Measurements from ENCODE around the gene PUS7.
"Not testable (repeated sequence)": the region's sequence is repeated elsewhere in the genome, so short reads cannot be mapped to it uniquely, and the experiment has no call there.

The PUS7 gene

DNA sequence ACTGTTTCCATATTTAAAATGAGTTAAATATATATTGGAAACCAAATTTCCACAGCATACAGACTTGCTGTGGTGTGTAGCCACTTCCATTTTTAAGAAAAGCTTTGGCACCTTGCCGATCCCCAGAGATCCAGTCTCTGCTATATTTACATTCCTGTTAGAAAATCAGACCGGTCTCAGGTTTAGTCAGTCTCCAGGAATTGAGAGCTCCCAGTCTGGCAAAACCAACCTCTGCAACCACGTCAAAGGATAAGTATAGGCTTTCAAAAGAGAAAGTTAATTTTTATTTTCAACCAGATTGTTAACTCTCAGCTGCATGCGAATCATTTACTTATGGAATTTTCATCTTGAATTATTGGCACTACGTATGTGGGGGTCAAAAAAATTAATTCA lies 28.2 kb downstream of the PUS7 start:
- DNase-seq = no peak

DNA sequence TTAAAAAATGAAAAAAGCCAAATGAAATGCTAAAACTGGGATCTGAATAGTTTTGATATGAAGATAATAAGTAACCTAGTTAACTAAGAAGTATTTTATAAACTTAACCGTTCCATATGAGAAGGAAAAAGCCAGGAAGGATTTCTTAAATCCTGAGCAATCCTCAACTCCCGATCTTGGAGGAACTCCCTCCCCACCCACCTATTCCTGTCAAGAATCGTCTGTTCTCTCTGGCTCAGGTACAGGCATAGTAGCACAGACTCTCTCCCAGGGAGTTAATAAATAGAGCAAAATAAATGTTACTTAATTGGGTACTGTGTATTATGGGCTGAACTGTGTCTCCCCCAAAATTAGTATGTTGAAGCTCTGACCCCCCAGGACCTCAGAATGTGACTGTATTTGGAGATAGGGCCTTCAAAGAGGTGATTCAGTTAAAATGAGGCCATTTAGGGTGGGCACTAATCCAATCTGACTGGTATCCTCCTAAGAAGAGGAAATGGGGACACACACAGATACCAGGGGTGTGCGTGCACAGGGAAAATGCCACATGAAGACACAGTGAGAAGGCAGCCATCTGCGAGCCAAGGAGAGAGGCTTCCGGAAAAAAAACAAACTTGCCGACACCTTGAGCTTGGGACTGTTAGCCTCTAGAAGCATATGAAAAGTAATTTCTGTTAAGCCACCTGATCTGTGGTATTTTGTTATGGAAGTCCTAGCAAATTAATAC lies 28.7 kb downstream of the PUS7 start:
- DNase-seq = no peak

DNA sequence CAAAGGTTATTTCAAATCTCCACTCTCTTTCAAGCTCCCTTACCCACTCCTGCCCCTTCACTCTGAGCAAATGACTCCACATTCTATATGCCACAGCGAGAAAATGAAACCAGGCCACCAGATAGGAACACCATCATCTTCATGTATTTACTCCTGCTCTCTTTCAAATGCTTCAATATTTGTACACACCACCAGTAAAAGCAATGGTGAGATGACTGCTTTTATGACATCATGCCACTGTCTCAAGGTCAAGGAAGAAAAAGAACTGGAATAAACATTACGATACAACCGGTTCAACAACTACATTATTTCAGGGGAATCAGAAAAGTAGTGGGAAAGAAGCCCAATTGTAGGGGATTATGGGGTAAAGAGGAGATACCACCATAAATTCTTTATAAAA lies 32.7 kb downstream of the PUS7 start:
- no peak for DNase-seq

DNA sequence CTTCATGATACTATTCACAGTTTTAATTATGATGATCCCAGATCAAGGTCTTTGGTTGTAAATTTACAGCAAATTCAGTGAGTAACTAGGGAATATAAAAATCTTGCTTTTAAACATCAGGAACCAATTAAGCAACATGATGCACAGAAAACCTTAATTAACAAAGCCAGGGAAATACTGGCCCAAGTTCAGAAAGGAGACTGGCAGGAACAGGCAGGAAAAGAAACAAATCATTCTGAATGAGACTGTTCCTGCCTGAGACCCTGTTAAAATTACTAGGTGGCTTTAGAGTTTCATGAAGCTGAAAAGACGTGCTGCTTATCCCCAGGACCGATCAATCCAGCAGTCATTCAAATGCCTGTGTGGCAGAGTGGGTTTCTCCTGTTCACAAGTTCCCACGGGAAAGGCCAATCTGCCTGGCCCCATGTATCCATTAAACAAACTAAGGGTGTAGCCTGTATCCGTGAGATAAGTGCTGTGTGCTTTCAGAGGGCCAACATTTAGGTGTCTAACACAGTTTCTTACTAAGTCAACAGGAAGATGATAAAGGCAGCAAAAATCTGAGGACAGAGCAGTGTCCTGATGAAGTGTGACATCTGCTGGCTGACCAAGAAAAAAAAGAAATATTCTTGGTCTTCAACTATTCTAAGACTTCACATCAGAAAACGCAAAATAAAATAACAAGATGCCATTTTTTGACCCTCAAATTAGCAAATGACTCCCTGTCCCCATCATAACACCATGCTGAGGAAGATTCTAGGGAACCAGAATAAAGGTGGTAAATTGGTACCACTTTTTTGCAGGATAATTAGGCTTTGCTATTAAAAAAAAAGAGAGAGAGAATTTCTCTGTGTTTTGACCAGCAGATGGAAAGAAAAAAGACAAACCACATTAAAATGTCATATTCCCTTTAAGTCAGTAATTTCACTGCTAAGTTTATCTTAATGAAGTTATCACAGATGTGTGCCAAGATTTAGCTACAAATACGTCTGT lies 34.2 kb downstream of the PUS7 start:
- DNase-seq = peak in 1 of 3 experiments; percentile 13

DNA sequence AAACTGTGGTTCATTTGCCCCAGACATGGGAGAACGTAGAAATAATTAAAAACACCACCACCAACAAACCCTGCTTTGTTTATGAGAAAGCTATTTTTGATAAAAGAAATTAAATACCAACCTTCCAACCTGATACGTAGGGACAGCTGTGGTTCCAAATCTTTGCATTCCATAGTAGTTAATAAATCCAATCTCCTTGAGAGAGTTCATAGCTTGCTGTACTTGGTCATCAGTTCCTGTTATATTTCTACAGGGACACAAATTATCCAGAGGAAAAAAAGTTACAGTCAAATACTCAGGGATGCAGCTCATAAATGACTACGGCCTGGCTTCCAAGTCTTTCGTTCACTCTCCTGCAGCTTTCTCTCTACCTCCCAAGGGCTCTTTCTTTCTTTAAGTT lies 41.1 kb downstream of the PUS7 start:
- DNase-seq = no peak

DNA sequence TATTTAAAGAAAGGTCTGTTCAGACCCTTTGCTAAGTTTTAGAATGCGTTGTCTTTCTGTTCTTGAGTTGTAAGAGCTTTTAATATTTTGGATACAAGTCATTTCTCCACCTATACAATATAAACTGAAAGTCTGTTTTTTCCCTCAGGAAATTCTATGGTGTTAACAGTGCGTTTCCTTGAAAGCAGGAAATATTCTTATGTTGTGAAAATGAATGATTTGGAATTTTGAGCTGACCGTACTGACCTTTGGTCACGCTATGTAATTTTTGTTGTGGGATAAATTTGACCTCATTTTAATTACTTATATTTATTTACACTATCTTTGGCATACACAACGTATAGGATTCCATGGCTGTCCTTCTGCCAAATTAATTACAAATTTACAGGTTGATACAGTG lies 43.5 kb downstream of the PUS7 start:
- no peak for DNase-seq

DNA sequence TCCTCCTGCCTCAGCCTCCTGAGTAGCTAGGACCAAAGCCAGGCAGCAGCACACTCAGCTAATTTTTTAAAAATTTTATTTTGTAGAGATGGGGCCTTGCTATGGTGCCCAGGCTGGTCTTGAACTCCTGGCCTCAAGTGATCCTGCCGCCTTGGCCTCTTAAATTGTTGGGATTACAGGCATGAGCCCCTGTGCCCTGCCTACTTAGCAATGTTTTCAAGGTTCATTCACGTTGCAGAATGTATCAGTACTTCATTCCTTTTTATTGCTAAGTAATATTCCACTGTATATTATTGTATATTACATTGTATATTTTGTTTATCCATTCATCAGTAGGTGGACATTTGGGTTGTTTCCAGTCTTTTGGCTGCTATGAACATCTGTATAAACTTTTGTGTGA lies 44.2 kb downstream of the PUS7 start:
- DNase-seq = no peak

DNA sequence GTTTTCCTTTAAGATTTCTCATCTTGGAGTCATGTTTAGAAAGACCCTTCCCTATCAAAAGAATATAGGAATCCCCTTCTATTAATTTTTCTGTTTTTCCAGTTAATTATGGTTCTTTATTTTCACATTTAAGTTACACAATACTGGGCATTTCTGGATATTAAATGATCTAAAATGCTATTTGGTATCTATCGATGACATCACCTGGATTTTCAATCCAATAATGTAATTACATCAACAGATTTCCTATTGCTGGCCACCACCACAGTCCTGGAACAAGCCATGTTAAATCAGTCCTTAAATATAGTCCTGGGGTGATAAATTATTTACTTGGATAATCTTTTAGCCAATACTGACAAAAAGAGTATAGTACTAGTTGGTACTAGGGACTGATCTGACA lies 48.0 kb downstream of the PUS7 start:
- no peak for DNase-seq

DNA sequence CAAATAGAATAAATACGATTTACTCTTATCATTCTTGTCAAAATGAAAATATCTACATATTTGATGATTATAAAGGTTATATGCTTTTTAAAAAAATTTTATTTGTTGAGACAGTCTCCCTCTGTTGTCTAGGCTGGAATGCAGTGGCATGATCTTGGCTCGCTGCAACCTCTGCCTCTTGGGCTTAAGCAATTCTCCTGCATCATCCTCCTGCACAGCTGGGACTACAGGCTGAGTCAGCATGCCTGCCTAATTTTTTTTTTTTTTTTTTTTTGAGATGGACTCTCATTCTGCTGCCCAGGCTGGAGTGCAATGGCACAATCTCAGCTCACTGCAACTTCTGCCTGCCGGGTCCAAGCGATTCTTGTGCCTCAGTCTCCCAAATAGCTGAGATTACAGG lies 48.9 kb downstream of the PUS7 start:
- DNase-seq = no peak

DNA sequence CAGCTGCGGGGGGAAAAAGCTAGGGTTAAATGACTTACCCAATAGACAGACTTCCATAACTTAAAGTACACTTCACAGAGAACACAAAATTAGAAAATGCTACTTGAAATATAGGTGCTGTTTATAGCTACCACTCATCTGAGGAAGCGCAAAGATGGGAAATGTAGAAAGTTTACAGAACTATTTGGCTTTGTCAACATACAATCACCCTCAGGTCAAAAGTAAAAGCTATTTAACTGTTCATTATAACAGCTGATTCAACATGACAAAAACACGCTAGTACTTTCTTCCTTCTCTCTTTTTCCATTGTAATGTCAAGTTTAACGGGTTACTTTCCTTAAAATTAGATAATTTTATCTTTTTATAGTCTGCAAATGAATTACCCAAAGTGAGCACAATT lies 51.2 kb downstream of the PUS7 start:
- no peak for DNase-seq

DNA sequence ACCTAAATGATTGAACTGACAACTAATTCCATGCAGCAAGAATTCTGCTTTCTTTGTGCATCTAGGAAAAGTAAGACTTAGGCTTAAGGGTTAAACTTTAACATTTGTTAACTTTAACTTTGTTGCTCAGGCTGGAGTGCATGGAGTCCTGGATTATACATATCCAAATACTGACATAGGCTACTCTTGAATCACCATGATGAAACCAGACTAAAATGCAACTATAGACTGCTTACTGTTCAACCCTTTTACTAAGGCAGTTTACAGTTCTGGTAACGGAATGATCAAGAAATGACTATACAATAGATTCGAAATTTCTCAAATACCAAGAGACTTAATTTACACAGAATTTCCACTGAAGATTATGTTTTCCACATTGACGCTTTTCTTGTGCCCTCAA lies 52.0 kb downstream of the PUS7 start:
- no peak for DNase-seq

DNA sequence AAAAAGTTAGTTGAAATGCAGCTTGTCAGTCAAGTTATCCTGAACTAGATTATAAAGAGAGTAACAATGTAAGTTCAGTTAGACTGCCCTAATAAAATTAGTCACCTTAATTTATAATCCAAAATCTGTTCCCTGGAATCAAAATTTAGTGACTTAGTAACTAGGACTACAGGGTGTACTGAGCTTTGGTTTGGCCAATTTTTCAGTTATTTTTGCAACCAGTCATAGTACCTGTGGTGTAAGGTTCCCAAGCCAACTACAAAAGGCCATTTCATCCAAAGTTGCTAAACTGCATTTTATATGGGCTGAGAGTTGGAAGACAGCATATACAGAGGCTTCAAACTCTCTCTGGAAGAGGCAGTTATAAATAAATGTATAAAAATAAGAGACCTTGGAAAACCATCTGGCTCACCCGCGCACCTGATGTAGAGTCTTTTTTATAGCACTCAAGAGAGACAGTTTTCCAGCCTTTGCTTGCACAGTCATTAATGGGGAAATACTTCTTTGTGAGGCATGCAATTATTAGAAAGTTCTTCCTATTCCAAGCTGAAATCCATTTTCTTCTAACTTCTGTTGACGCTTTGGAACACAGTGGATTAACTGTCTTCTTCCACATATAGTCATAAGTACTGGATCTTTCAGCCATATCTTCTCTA lies 59.2 kb downstream of the PUS7 start:
- no peak for DNase-seq

DNA sequence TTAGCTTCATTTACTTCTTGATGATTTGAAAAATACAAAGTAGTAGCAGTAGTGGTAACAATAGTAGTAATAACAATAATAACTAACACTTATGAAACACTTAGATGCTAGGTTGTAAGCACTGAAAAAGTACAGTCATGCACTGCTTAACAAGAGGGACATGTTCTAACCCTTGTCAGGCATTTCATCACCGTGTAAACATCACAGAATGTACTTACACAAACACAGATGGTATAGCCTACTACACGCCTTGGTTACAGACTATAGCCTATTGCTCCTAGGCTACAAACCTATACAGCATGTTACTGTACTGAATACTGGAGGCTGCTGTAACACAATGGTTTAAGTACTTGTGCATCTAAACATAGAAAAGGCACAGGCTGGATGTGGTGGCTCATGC lies 60.6 kb downstream of the PUS7 start:
- no peak for DNase-seq

DNA sequence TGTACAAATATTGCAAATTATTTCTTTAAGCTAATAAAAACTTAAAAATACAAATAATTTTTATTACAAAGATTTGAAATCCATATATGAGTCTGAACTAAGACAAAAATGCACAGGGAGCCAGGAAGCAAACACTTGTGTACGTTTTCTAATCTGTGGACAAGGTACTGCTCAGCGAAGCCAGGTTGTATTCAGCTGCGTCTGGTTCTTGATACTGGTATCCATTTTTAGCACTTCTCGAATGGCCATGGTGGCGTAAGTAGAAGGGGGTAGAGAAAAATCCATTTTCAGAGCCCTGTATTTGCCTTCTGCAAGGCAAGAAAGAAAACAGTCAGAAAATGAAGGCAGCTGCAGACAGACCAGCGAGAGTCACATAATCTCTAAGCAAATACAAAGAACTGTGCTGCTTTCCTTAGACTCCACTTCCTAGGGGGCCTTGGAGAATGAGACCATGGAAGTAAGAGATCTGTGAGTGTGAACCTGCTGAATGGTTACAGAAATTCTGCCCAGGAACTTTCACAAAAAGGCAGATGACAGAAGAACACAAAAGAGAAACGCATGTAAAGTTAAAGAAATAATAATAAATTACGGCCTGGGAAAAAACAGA lies 64.3 kb downstream of the PUS7 start:
- DNase-seq = no peak

DNA sequence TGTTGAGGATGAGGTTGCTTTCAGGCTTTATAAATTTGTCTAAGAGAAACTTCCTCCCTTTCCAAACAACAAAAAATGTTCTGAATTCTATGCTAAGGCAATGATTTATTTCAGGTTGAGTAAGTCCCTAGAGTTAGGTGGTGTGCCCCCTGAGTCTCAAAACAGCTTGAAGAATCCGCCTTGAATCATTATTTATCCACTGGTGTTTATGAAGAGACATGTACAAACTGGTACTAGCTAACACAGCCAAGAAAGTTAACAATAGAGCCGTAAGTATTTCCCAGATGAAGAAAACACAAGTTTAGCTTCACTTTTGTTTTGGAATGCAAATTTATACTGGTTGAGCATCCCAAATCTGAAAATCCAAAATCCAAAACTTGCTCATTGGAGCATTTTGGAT lies 67.2 kb downstream of the PUS7 start:
- no peak for DNase-seq

DNA sequence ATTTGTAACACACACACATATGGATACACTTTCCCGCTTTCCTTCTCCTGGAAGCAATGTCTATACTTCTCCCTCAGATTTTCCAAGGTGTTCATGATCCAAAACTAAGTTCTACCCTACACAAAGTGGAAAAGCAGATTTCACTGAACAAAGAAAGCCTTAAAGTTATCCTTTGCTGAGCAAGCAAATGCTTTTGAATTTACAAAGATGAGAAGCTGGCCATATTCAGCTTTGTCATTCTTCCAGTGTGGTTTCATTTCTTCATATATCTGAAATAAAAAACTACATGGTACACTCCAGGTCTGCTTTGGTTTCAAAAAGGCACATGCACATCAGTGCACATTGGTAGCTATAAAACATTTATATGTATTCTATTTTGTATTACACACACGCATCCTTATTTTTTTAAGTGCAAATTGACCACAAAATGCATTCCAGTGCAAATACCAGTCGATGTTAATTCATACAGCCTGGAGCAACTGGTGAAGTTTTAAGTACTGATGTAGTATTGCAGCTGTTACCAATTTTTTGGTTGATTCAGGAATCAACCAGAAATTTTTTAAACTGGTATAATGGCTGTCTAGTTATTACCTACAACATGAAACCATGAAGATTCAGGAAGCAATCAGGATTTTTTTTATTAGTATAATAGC lies 67.8 kb downstream of the PUS7 start:
- no peak for DNase-seq

DNA sequence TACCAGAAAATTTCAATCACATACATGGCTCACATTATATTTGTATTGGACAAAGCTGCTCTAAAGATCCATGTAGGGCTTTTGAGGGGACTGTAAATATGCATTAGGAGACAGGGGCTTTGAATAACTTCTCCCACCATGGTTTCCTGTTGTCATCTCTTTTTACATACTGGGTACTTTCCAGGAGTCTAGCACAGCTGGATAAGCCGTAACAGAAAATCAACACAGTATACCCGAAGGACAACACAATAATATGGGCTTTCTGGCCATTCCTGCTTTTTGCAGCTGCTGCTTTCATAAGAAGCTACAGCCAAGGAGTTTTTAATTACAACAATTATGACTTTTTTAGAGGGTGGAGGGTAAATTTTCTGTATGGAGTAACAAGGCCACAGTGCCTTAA lies 70.0 kb downstream of the PUS7 start:
- DNase-seq = no peak

DNA sequence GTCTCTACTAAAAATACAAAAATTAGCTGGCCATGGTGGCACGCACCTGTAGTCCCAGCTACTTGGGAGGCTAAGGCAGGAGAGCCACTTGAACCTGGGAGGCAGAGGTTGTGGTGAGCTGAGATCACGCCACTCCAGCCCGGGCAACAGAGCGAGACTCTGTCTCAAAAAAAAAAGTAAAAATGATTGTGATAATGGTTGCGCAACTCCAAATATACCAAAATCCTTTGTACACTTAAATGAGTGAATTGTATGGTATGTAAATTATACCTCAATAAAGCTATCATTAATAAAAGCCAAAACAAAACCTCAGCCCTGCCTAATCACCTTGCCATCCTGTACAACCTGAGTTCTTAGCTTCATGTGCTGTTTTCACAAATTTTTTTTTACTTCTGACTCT lies 71.2 kb downstream of the PUS7 start:
- DNase-seq = not testable (repeated sequence)

DNA sequence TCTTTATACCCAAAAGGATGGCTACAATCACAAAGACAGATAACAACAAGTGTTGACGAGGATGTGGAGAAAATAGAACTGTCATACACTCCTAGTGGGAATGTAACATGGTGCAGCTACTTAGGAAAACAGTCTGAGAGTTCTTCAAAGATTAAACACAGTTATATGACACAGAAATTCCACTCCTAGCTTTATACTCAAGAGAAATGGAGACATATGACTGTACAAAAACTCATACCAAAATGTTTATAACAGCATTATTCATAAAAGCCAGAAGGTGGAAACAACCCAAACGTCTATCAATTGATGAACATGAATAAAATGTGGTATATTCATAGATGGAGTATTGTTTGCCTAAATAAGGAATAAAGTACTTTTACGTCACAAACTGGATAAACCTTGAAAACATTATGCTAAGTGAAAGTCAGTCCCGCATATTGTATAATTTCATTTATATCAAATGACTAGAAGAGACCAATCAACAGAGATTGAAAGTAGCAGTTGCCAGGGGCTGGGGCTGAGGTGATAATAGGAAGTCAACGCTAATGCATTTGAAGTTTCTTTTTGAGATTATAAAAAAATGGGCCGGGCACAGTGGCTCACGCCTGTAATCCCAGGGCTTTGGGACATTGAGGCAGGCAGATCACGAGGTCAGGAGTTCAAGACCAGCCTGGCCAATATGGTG lies 71.8 kb downstream of the PUS7 start:
- DNase-seq = no peak

DNA sequence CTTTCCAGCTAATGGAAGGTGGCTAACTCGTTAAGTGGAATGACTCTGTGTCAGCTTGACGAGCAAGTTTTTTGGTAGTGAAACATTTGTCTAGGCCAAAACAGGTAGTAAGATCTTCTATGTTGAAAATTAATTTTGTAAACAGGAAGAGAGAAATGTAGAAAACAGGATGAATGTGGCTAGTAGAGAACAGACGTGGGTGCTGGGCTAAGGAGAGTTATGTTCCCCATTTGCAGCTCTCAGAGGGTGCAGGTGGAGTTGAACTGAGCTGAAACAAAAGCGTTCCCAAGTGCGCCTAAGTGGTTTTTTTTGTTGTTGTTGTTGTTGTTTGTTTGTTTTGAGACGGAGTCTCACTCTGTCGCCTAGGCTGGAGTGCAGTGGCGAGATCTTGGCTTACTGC lies 73.9 kb downstream of the PUS7 start:
- no peak for DNase-seq

DNA sequence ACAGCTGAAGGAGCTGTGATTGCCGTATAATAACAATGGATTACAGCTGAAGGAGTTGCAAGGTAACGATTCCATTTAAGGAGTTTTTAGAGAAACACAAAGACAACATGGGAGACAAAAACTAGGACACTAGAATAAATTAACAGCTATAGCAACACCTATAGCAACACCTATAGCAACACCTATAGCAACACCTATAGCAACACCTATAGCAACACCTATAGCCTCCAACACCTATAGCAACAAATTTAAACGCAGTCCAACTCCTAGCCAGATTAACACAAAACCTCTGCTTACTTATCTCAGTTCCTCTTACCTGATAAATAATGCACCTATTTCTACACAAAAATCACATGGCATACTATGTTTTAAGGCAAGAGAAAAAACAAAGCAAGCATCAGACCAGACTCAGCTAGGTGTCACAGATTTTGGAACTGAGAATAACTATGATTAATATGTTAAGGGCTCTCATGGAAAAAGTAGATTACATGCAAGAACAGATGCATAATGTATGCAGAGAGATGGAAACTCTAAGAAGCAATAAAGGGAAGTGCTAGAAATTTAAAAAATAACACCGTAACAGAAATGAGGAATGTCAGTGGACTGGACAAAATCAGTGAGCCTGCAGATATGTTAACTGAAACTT lies 77.6 kb downstream of the PUS7 start:
- DNase-seq = no peak

DNA sequence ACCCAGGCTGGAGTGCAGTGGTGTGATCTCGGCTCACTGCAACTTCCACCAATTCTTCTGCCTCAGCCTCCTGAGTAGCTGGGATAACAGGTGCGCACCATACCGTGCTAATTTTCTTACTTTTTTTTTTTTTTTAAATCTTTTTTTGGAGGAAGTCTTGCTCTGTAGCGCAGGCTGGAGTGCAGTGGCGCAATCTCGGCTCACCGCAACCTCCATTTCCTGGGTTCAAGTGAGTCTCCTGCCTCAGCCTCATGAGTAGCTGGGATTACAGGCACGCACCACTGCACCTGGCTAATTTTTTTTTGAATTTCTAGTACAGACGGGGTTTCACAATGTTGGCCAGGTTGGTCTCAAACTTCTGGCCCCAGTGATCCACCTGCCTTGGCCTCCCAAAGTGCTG lies 79.9 kb downstream of the PUS7 start:
- DNase-seq = not testable (repeated sequence)
